Fibroblast of pulmonary artery (primary cell): ENCODE results near the gene SCCPDH.

ENCODE experiments used
- DNase-seq: peaks from one replicate; pipeline ENCODE4 v3.0.0-alpha.2; 2010; ENCODE audit warnings: low read depth
- H3K4me3 ChIP-seq: replicated peaks from 2 replicates; pipeline ENCODE4 v1.5.1; 2011; ENCODE audit warnings: low read depth, mild to moderate bottlenecking, control low read depth, low read length, moderate library complexity
- TF ChIP-seq, protein P1 (sequence below): IDR thresholded peaks from 2 replicates; pipeline ENCODE4 v1.5.1; 2011; ENCODE audit warnings: mild to moderate bottlenecking, control low read depth, low read length, inconsistent platforms; ENCODE audit errors: missing control alignments

Gene SCCPDH

GRCh38 chr1:246791303-246791918, 67.2 kb downstream of the SCCPDH start:
- TF ChIP-seq, protein P1, sequence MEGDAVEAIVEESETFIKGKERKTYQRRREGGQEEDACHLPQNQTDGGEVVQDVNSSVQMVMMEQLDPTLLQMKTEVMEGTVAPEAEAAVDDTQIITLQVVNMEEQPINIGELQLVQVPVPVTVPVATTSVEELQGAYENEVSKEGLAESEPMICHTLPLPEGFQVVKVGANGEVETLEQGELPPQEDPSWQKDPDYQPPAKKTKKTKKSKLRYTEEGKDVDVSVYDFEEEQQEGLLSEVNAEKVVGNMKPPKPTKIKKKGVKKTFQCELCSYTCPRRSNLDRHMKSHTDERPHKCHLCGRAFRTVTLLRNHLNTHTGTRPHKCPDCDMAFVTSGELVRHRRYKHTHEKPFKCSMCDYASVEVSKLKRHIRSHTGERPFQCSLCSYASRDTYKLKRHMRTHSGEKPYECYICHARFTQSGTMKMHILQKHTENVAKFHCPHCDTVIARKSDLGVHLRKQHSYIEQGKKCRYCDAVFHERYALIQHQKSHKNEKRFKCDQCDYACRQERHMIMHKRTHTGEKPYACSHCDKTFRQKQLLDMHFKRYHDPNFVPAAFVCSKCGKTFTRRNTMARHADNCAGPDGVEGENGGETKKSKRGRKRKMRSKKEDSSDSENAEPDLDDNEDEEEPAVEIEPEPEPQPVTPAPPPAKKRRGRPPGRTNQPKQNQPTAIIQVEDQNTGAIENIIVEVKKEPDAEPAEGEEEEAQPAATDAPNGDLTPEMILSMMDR: no peak
- H3K4me3 ChIP-seq: no peak overlapping the region
- no peak for DNase-seq

DNA sequence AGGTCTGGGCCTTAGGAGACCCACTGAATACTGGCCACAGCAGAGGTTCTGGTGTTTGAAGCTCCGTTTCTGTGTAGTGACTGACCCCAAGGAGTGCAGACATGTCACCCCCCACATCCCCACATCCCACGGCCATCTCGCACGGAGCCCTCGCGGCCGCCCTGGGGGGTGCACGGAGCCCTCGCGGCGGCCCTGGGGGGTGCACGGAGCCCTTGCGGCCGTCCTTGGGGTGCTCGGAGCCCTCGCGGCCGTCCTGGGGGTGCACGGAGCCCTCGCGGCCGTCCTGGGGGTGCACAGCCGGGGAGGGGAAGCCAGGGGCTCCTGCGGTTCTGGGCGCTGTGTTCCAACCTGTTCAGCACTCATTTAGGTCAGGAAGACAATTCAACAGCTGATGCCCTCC, 68.4 kb downstream of the SCCPDH start:
- TF ChIP-seq, protein P1: no peak
- DNase-seq: no peak
- H3K4me3 ChIP-seq: no peak overlapping the region

DNA sequence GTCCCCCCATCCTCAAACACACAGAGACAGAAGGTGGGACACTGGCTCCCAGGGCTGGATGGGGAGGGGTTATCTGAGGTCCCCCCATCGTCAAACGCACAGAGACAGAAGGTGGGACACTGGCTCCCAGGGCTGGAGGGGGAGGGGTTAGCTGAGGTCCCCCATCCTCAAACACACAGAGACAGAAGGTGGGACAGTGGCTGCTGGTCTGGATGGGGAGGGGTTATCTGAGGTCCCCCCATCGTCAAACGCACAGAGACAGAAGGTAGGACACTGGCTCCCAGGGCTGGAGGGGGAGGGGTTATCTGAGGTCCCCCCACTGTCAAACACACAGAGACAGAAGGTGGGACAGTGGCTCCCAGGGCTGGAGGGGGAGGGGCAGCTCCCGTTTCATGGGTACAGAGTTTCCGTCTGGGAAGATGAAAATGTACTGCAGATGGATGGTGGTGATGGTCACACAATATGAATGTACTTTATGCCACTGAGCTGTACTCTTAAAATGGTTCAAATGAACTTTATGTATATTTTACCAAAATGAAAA, 69.2 kb downstream of the SCCPDH start:
- TF ChIP-seq, protein P1: no peak
- no peak for DNase-seq
- H3K4me3 ChIP-seq: no peak overlapping the region

DNA sequence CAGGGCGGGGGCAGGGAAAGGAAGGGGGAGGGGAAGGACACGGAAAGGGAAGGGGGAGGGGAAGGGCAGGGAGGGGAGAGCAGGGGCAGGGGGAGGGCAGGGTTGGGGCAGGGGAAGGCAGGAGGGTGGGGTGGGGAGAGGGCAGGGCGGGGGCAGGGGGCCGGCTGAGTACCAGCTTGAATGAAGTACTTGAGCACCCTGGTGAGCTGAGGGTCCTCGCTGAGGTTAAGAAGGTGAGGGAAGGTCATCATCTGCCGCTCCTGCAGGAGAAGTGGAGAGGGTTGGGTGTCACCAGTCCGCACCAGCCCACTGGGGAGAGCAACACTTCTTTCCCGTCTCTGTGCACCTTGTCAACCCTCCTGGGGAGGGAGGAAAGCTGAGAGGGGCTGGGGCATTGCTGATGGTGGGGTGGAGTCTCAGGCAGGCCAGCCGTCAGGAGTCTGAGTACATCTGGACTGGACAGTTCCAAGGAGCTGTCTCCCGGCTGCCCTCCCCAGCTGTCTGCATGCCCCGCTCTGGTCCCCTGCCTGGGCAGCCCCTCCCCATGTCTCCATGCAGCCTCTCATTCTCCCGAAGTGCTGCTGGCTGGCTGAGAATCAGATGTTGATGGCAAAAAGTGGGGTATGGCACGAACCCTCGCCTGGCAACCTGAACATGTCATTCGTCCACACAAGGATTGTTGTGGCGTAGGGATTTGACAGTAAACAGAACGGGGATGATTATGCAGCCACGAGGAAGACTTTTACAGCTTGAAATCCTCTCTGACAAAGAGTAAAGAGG, 70.0 kb downstream of the SCCPDH start:
- no peak for DNase-seq
- TF ChIP-seq, protein P1: no peak
- no peak overlapping the region for H3K4me3 ChIP-seq

DNA sequence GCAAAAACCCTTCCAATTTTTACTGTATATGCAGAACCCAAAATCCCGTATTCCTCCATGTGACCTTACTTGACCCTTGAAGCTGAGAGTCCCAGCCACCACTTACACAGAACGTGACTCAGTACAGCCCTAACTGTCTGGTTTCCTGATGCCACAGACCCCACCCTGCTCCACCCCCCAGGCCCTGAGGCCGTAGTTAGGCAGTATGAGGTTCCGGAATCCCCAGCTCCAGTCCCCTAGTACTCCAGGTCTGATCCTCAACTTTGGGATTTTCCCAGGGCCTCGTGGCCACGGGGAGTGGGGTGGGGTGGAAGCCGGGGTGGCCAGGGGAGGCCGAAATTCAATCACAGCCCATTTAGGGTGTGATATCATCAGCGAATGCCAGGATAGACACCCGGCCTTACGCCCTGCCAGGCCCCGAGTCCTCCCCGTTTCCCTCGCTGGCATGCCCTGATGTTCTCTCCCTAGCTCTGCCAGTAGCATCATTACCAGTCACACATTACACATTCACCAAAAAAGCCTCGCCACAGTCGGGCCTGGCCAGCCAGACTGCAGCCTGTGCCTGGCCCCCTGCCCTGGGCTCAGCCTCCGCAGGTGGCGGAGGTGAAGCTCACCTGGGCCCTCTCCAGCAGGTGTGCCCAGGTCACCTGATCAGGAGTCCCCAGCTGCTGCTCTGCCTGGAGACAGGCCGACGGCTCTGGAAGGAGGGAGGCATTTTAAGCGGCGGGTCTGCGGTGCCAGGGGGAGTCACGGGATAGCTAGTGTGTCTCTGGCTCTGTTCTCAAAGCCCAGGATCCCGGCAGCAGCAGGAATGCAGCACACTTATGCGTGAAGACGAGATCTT, 70.8 kb downstream of the SCCPDH start:
- no peak for DNase-seq
- TF ChIP-seq, protein P1: no peak
- no peak overlapping the region for H3K4me3 ChIP-seq

DNA sequence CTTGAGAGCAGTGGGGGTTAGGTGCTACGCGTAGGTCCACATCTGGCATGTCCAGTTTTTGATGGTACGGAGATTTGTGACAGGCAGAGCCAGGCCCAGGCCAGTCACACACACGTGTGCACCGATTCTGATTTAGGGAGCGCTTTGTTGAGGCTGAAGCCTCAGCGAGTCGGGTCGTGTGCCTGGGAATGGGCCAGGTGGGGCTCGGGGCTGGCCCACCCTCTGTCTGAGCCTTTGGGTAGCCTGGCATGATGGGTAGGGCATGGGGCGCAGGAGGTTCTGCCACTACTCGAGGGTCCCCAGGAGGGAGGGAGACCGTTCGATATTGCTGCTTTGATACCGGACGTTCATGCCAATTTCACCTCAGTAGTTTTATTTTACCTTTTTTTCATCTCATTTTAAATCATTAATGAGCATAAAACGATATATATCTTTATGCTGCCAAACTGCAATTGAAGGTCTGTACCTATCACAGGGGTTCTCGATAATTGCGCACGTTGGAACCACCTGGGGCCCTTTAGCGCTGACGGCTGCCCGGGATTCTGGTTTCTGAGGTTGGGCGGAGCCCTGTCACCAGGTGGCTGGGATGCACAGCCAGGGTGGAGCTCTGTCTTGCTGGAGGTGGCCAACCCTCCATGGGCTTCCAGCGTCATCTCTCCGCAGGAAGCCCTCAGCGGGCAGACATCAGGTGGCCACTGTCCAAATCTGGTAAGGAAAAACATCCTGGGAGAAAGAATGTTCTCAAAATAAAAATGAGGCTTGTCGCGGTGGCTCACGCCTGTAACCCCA, 71.9 kb downstream of the SCCPDH start:
- no peak overlapping the region for H3K4me3 ChIP-seq
- no peak for DNase-seq
- TF ChIP-seq, protein P1: no peak
